Activated CD4-positive, CD25-positive, alpha-beta regulatory T cell treated with anti-CD3 and anti-CD28 coated beads, Interleukin-2, amount 50 U/mL, for 72 hours (primary cell): Measurements from ENCODE around the gene KLHDC4.
"Not testable (repeated sequence)": the region's sequence is repeated elsewhere in the genome, so short reads cannot be mapped to it uniquely, and the experiment has no call there.

Experiments used
- DNase-seq: peaks from one replicate; pipeline ENCODE4 v3.0.0; 2021

KLHDC4 gene

DNA sequence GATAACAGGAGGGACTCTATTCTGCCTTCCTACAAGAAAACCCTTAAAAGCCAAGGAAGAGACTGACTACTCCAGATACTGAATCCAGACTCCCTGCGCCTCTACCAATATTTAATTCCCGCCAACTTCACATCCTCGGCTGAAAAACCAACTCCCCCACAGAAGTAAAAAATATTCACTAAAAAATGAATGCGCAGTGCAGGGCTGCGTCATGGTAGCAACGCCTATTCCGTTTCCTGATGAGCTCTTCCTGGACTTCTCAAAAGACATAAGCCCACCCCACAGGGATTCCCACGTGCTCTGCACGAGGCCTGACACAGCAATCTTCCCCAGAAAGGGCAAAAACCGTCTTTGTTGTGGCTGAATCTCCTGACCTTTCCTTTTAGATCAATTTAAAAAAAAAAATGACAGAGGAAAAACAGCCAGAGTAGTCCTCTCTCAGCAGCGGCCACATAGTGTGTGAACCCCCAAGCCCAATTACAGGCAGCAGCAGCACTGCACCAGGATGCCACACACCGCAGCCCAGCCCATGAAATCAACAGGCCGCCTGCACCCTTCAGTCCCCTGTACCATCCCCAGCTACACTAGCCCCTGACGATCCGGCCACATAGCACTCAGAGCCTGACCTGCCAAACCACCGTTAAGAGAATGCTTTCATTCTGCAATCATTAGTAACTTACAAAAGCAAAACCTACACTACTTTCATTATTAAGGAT, 23.9 kb downstream of the KLHDC4 start:
- DNase-seq: no peak

DNA sequence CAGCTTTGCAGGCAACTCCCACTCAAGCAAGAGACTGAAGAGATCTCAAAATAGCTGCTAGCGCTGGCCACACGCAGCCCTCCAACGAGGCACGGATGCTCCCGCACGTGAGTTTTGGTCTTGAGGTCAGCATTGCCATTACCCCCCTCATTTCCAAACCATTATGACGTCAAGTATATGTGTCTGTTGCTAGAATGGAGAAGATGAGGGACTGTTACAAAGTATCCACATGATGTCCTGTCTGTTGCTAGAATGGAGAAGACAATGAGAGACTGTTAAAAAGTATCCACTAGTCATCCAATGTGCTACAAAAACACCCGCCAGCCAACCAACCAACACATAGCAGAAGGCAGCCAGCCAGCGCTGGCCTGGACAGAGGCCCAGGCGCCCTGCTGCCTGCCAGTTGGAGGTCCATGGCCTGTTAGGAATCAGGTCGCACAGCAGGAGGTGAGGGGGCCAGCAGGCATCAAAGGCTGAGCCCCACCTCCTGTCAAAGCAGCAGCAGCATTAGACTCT, 24.8 kb downstream of the KLHDC4 start:
- no peak for DNase-seq

DNA sequence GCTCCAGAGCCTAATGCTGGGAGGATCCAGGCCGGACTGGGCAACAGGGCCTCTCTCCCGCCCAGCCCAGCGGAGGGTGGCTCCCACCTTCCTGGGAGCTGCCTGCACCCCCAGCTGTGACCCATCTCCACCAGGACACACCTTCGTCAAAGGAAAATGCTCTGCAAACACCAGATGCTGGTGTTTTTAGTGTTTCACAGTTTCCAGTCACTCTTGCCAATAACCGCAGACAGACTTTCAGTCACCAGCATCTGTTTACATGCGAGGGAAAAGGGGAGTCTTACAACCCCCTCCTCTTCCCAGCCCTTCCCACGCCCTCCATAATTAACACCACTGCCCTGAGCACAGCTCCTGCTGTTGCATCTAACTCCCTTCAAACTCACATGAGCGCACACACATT, 25.3 kb downstream of the KLHDC4 start:
- DNase-seq: no peak

DNA sequence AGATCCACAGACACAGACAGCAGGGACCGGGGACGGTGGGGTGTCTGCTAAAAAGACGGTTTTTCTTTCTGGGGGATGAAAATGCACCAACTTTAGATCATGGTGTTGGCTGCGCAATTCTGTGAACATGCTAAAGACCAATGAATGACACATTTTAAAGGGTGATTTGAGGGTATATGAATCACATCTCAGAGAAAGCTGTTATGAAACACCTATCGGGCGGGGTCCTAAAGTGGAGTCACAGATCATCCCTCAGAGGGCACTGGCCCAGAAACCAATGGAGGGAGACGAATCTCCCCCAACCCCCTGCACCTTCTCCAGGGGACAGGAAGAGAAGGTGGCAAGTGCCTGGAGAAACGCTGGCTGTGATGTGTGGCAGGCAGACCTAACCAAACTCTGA, 26.0 kb downstream of the KLHDC4 start:
- no peak for DNase-seq

DNA sequence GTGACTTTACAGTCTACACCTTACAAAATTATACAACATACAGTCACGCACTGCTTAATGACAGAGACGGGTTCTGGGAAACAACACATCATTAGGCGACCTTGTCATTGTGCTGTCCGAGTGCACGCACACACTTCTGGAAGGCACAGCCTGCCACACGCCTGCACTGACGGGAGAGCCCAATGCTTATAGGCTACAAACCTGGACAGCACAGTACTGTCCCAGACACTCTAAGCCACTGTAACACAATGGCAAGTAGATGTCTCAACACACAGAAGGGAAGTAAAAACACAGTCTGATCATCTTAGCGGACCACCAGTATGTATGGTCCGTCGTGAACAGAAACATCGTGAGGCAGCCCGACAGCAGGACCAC, 29.8 kb downstream of the KLHDC4 start:
- no peak for DNase-seq

DNA sequence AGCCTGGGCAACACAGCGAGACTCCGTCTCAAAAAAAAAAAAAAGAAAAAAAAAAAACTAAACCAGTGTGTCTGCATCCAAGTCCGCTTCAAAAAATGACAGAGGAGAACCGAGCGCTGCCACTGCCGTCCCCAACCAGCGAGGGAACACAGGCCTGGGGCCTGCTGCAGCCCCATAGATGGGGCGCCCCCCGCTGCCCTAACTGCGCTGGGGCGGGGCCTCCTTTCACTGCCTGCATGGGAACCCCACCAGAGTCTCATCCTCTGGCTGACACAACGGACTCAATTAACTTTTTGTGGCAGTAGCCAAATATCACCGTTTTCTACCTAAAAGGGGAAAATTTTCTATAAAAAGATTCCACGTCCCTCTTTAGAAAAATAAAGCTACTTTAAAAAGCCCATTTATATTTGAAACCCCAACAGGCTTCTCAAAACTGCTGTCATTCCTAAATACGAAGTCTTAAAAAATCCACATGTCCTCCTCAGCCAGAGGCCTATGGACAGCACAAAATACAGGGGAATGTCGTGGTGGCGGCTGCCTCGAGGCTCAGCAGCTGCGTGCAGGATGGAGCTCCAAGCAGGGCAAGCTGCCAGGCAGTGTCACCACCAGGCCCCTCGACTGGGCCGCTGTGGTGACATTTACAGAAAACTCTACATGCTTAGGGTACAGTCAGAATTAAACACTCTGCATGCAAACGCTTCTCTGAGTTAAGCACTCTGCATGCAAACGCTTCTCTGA, 30.3 kb downstream of the KLHDC4 start:
- DNase-seq: no peak

DNA sequence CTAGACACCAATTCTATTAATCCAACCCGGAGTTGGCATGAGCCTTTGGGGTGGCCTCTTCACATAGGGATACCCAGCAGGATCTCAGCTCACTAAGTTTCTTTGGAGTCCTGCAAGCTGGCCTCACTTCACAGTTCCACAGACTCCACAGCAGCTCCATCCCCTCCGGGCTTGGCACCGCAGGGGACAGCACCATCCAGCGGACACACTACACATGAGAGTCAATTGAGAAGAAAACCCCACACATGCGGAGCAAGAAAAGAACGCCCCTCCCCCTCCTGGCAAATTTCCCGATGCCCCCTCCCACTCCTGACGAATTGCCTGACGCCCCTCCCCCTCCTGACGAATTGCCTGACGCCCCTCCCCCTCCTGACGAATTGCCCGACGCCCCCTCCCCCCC, 31.1 kb downstream of the KLHDC4 start:
- no peak for DNase-seq

DNA sequence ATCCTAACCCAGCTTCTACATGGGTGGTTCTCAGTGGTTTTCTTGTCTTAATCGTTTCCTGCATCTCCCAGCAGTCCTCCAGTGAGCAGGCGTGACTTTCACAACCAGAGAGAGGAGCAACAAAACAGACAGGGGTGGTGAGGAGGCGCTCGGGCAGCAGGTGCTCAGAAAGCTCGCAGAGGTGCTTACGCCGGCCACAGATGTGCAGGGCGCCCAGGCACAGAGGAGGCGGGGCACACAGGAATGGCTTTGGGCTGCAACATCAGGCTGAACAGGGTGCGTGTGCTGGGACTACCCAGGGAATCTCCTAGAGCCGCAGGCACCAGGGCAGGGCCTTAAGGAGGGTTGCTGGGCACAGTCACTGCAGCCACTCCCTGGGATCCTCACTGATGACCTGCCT, 32.6 kb downstream of the KLHDC4 start:
- DNase-seq: no peak

DNA sequence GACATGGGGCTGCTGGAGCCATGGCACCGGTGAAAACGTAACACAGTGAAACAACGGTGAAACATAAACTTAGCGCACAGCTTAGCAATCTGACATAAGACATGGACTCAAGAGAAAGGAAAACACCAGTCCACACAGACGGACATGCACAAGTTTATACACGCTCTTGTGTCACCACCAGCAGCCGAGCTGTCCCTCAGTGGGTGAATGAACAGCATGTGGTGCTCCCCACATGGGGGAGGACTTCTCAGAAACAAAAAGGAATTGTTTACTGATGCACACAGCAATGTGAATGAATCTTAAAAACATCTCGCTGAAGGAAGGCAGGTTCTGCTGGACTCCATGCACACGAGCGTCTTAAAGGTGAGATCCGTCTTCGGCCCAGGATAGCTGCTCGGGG, 34.2 kb downstream of the KLHDC4 start:
- DNase-seq: no peak

DNA sequence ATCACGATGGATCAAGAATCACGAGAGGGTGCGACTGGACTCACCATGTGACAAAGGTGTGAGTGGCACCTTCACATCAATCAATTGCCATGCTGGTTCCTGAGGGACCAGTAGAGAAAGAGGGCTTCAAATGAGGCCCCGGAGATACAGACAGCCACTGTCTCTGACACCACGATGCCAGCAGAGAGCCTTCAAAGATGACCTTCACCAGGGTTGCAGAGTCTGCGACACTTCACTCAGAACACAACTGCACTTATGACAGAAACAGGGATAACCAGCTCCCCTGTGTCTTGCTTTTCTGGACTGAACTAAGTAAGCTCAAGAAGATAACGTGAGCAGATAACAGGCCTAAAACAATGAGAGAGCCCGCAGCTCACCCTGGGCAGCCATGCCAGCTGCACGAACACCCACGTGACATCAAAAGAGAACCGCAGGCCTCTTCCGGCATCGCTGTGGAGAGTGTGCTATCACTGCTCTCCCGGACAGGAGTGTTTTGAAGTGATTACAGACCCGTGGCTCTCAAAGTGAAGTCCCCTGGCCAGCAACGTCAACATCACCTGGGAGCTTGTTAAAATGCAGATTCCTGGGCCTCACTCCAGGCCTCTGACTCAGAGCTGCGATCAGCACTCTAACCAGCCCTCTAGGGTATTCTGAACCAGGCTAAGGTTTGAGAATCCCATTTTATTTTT, 36.4 kb downstream of the KLHDC4 start:
- no peak for DNase-seq

DNA sequence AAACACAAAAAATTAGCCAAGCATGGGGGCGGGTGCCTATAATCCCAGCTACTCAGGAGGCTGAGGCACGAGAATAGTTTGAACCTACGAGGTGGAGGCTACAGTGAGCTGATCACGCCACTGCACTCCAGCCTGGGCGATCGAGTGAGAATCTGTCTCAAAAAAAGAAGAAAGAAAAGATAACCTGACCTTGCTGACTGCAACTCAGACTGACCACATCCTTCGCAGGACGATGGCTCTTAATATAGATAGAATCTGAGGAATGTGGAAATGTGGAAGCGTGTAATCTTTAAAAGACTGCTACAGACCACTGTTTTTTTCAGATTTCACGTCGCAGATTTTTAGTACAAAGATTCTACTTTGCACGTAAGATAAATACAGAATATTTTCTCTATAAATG, 37.8 kb downstream of the KLHDC4 start:
- no peak for DNase-seq

DNA sequence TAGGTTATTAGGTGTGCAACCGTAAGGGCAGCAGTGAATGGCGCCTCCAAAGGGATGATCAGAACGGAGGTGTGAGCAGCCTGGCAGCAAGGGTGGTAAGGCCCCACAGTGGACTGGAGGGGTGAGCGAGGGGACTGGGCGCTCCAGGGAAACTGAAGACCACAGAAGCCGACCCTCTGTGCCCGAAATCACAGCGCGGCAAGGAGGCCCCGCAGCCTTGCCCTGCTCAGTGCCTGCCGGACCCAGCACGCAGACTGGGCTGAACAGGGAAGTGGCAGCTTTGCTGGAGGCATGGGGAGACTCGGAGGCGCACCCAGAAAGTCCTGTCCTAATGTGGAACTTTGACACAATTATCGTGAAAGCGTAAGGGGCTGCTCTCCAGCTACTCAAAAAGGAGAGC, 38.4 kb downstream of the KLHDC4 start:
- DNase-seq: no peak

DNA sequence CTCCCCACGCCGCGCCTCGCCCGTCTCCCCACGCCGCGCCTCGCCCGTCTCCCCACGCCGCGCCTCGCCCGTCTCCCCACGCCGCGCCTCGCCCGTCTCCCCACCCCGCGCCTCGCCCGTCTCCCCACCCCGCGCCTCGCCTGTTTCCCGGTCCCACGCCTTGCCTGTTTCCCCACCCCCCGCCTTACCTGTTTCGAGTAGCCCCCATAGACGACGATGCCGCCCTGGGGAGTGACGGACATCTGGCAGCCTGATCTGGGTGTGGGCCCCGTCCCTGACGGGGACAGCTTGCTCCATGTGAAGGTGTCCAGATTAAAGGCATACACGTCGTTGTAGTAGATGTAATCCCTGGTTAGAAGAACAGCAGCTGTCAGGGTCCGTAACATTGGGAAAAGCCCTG, 39.2 kb downstream of the KLHDC4 start:
- DNase-seq: not testable (repeated sequence)

DNA sequence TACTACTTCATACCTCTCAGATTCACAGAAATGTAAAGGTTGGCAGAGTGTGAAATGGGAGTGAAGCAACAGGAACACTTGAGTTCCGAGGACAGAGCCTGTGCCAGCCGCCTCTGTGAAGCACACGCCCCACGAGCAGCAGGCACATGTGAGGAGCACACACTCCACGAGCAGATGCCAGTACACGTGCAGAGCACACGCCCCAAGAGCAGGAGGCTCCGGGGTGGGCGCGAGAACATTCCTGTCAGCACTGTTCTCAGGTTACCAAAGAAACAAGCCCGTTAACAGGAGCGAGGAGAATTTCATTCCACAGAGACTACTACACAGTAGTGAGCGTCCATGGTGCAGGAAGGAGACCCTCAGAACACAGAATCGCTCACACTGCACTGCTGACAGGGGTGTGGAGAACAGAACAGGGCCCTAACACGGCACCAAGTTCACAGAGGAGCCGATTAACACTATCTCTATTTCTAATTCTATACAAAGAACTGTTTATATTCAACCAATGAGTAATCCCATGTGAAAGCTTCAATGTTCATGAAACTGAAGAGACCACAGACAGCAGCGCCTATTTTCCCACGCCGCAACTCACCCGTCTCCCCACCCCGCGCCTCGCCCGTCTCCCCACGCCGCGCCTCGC, 40.1 kb downstream of the KLHDC4 start:
- no peak for DNase-seq

DNA sequence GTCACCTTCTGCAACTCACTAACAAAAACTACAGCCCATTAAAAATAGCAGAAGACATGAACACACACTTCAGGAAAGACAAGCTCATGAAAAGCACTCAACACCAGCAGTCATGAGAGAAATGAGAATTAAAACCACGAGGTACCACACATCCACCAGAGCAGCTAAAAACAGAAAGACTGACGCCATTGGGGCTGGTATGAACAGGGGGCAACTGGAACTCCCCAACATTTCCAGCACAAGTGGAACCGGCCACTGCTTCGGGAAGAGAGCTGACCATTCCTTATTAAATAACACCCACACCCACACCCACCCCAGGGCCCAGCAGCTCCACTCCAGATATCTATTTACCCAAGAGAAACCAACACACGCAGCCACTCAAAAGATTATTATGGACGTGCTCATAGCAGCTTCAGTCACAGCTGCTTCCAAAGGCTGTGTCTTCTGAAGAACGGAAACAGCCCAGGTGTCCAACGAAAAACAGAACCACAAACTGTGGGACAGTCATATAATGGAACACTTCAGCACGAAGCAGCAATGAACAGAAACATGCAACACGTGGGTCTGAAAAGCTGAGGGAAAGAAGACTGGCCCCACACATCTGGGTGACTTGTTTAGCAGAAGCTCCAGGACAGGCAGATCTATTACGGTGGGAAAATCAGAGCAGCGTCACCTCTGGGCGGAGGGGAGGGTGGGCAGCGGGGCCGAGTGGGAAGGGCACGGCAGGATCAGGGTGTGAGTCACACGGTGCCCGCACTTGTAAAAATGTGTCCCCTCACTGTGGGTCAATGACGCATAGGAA, 41.1 kb downstream of the KLHDC4 start:
- no peak for DNase-seq

DNA sequence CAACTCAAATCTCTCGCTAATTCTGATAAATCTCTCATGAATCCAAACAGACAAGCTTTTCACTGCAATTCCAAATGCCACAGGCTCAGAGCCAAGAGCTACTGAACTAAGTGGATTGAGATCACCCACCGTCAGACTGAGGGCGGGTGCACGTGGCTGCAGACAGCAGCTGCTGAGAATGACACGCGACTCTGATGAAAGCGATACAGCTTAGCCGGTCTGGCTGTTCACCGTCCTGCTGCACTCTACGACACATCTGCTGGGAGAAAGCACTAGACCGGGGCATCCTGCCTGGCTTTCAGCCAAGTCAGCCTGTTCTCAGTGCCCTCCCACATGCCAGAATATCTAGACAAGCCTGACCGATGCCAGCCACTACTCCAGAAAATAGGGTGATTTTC, 42.6 kb downstream of the KLHDC4 start:
- no peak for DNase-seq

DNA sequence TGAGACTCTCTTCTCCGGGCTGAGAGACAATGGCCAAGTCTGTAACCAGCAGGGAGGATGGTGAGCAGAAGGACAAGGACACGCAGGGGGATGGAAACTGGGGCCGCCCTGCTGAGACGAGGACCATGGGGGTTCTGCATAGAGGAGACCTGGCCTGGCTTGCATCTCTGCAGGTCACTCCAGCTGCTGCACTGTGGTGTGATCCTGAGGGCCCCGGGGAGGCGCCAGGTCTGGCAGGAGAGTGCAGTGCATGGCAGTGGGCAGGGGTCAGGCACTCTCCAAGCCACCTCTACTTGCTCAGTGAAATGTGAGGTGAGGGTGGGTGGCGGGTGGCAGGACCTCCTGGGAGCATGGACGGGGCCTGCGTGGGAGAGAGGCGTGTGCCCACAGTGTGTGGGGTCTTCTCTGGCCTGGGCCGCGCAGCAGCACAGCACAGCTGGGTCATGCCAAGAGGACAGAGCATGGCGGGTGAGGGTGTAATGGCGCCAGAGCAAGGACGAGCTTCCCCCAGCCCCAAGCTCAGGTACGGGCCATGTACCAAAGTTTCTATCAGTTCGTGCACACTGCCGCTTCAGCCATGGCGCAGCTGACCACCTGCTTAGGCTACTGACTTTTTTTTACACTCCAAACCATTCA, 43.1 kb downstream of the KLHDC4 start:
- DNase-seq: no peak

DNA sequence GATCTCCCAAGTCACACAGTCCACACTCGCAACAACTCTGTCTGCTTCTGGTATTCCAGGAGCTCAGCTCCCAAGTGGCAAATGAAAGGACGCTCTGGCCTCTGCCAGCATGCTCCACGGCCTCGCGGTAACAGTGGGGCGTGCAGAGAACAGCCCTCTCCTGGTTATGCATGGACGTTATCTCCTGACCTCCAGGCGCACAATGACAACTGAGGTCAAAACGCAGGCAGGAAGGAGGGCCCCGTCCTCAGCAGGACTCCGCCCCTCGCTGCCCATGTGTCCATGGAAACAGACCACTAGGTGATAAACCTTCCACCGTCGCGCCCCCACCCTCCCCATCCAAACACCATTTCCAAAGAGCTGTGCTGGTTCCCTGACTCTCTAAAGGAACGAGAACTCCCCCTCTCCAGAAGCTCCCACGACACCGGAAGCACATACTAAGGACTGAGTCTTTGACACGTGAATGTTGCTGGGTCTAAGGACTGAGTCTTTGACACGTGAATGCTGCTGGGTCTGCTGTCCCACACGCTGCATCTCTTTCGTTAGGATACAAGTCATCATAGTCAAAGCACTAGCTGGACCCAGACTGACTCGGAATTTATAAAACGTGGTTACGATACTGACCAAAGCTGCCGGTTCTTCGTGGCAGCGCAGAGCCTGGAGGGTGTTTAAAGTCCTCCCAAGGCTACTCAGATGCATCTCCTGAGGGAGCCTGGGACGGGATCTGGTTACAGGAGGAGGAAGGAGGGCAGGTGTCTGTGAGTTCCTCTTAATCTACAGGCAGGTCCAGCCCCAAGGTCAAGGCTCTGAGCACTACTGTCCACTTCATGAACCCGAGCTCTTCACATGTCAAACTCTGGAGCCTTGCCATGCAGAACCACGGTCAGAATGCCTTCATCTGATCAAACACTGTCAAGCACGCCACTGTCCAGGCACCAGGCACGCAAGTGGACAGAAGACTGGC, 43.9 kb downstream of the KLHDC4 start:
- DNase-seq: no peak

DNA sequence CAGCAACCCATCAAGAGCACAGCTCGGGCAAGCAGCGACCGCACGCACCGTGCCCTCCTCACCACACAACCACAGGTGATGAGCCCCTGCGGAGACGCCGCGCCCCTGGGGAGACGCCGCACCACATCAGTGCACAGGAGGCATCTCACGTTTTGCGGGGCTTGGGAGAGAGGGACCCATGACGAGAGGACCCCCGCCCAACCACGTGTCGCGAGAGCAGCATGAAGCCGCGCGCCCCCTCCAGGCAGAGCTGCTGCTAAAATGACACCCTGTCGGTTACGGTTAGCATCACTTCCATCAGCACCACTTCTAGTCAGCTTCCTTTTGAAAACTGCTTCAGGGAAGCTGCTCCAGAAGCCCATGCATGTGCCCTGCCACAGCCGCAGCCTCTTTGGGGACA, 45.3 kb downstream of the KLHDC4 start:
- DNase-seq: no peak

DNA sequence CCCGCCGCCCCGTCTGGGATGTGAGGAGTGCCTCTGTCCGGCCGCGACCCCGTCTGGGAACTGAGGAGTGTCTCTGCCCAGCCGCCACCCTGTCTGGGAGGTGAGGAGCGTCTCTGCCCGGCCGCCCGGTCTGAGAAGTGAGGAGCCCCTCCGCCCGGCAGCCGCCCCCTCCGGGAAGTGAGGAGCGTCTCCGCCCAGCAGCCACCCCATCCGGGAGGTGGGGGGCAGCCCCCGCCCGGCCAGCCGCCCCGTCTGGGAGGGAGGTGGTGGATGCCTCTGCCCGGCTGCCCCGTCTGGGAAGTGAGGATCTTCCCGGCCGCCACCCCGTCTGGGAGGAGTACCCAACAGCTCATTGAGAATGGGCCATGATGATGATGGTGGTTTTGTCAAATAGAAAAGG, 47.0 kb downstream of the KLHDC4 start:
- not testable (repeated sequence) for DNase-seq

DNA sequence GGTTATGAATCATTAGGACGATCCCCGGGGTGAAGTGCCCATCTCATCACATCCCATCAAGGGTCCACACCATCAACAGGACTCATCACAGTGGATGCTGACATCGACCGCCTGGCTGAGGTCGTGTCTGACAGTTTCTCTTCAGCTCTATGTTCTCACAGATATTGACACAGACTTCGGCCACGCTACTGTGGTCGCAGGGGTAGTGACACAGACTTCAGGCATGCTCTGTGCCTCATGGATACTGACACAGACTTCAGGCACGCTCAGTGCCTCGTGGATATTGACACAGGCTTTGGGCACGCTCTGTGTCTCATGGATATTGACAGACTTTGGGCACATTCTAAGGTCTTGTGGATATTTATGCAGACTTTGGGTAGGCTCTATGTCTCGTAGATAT, 50.1 kb downstream of the KLHDC4 start:
- no peak for DNase-seq
